COLO668 (cell line): ENCODE results near the gene TENM4.
A peak's percentile ranks its signal among the peaks of the same experiment; 100 is the strongest.

Experiments
- DNase-seq: peaks from one replicate; lab custom pipeline; 2025; ENCODE audit not compliant: unreplicated experiment; lab: John Stamatoyannopoulos, UW

The TENM4 gene

GRCh38 chr11:79421820-79422219 is 19.0 kb downstream of the TENM4 start:
- no peak for DNase-seq

GRCh38 chr11:79419120-79419519 is 21.7 kb downstream of the TENM4 start:
- DNase-seq: peak; percentile 44

GRCh38 chr11:79418241-79418640 is 22.6 kb downstream of the TENM4 start:
- no peak for DNase-seq

GRCh38 chr11:79417069-79417920 is 23.5 kb downstream of the TENM4 start:
- no peak for DNase-seq

DNA sequence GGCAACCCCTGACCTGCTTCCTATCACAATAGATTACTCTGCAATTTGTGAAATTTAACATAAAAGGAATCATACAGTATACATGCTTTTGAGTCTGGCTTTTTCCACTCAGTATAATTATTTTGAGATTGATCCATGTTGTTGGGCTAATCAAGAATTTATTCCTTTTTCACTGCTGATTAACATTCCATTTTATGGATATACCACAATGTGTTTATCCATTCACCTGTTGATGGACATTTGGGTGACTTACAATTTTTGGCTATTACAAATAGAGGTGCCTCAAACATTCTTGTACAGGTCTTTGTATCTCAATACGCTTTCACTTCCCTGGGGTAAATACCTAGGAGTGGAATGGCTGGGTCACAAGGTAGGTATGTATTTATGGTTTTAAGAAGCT is 24.9 kb downstream of the TENM4 start:
- DNase-seq: no peak

DNA sequence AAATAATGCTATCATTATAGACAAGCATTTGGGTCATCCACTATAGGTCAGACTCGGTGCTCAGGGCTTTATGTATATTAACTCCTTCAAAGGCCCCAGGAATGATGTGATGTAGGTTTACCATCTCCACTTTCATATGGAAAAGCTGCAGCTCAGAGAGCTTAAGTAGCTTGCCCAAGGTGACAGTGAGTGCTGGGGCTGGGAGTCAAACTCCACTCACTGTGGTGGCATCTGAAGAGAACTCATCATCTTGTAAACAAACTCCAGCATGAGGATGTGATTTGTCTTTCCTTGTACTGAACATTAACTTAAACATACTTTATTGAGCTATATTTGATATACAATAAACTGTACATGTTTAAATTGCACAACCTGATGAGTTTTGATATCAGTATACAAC is 25.4 kb downstream of the TENM4 start:
- DNase-seq: no peak

DNA sequence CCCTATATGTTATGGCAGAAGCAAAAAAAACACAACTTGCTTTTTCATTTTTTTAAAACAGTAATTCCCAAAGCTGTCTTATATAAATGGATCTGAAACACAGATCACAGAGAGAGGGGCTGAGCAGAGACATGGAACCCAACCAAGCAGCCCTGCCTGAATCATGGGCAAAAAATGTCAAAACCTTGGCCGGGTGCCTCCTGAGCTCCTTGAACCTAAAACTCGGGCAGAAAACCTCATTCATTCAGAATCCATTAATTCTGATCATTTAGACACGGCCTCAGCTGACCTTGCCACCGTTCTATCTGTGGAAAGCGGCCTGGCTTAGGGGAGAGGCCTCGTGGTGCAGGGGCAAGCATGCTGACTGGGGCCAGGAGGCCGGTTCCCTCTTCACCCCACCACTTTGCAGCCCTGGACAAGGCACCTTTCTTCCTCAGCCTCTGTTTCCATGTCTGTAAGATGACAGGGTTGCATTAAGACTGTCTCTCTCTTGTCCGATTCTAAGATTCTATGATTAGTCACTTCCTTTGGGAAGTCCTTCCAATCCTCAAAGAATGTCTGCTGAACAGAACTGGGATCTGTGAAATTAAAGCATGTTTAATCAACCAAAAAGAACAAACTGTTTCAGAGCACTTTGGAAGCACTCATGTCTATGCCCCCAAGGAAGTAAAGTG is 26.0 kb downstream of the TENM4 start:
- no peak for DNase-seq

GRCh38 chr11:79414041-79414440 is 26.8 kb downstream of the TENM4 start:
- DNase-seq: no peak

DNA sequence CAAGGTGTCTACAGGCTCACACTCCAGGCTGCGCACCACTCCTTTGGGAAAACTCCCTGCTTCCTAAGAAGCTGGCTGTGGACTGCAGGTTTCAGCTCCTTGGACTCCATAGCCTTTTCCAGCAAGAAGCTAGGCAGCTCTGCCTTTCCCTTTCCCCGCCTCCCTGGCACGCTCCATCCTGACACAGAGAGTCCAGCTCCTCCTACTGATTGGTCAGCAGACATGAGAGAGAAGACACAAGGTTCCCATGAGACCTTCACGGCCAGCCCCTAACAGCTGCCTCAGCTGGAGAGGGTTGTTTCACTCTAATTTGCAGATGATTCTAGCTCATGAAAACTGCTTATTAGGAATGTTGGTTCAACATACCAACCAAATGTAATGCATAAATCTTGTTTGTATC is 27.6 kb downstream of the TENM4 start:
- no peak for DNase-seq

DNA sequence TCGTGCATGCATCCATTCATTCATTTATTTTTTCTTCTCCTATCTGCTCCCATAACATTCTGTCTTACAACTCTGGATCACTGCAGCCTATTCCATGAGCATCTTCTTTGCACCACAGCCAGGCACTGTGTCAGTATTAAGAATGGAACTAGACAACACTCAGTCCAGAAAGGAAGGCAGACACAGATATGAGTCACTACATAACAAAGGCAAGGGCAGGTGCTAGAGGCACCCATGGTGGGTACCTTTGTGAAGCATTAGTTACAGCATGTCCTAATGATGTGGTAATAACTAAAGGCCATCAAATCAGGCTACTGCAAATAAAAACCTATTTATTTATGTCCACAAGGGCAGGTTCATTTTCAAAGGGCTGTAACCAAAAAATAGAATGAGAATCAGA is 28.1 kb downstream of the TENM4 start:
- peak; percentile 41 for DNase-seq

DNA sequence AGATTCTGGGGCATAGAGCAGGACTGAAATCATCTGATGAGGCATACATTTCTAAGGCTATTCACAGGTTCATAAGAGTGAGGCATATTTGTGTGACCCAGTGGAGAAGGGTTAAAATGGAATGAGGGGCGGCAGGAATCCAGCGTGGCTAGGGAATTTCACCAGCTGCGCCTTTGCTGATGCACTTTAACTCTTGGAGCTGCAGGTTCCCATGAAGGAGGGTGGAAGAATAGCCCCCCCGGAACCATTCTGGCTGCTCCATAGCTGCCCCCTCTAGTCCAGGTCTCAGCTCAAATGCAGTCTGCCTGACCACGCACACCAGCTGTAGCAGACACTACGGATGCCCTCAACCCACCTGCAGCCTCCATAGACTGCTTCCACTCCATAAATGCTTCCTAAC is 31.5 kb downstream of the TENM4 start:
- no peak for DNase-seq

GRCh38 chr11:79406376-79406775 is 34.5 kb downstream of the TENM4 start:
- DNase-seq: no peak

DNA sequence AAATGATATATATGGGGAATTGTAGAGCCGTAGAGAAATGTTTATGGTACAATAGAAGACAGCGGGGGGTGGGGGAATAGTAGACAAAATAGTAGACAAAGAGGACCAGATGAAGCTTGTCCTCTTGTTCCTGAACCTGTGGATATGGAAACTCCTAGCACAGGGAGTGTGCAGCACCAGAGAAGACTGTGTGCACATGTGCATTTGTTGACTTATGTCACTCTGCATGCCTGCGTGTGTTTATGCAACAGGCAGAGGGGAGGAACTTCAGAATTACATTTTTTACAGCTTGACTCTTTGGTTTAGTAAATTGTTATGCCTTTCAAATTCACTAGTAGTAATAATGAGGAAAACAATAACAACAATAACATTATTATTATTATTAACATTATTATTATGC is 36.0 kb downstream of the TENM4 start:
- no peak for DNase-seq

- DNase-seq: no peak
Observed at GRCh38 chr11:79404325-79404724, 36.5 kb downstream of the TENM4 start.

DNA sequence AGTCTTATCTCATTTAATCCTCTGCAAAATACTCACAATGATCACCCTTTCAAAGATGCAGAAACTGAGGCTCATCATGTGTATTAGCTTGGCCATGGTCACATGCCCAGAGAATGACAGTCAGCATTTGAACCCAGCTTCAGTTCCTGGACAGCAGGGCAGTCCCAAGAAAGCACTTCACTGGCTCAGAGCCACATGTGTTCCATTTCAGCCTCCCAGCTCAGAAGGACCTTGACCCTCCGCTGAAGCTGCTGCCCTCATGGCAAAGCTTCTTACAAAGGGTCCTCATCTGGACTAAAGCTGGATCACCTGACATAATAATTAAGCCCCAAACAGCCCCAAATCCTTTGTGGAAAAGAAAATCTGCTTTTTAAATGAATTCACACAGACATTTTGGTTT is 37.0 kb downstream of the TENM4 start:
- DNase-seq: no peak

DNA sequence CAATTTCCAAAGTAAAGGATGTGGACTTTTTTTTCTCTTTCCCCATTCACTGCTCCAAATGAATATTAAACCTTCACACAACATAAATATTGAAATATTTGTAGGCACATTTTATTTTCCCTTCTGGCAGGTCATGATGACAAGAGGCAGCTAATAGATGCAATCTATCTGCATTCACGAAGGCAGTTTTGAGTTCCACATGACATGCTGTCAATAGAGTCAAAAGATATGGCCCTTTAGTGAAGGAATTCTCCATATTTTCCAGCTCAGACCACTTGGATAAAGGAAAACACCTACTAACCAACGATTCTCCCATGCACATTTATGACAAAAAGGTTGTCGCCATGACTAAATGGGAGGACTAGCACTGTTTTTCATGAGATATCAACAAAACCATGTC is 37.9 kb downstream of the TENM4 start:
- DNase-seq: no peak

DNA sequence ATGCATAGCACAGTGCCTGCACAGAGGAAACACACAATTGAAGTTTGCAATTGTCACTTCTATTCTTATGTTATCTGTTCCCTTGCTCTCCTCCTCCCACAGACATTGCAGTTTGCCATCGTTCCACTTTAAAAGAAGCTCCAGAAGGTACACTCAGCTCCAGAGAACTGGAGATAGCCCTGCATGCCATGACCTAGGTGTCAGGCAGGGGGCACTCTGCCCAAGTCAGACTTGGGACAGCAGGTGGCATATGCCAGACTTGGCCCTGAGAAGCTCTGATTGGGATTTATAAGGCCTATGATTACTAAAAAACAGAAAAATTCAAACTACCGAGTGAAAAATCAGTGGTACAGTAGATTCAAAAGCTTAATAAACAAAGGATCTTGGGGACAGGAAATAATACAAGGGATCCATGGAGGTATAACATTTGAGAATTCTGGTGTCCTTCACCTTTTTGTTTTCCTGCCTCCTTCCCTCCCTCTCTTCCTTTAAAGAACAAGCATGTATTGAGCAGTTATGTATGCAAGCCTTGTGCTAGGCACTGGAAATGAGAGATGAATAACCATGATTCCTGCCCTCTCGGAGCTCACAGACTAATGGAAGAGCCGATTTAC is 40.0 kb downstream of the TENM4 start:
- peak; percentile 34 for DNase-seq

GRCh38 chr11:79400206-79400605 is 40.6 kb downstream of the TENM4 start:
- DNase-seq: no peak

GRCh38 chr11:79397252-79397651 is 43.6 kb downstream of the TENM4 start:
- DNase-seq: no peak

- DNase-seq: no peak
Observed at GRCh38 chr11:79396674-79397073, 44.2 kb downstream of the TENM4 start.

DNA sequence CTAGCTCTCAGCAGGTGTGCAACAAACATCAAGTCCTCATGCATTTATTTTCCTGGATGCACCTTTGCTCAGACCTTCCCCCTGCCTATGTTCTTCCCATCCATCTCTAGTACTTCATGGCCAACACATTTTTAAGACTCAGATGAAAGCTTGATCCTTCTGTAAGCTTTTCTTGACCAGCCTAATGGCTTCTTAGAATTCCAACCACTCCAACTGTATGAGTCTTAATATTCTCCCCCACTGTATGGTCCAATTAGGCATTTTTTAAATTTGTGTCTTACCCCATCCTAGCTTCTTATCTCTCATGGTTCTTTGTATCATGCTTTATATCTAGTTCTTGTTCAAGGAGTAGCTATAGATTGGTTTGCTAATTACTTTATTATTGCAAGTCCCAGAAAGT is 44.8 kb downstream of the TENM4 start:
- DNase-seq: no peak

GRCh38 chr11:79393362-79394043 is 47.3 kb downstream of the TENM4 start:
- DNase-seq: peak; percentile 82
